ENCODE data around the gene UQCR11.
"Not testable (repeated sequence)": the region's sequence is repeated elsewhere in the genome, so short reads cannot be mapped to it uniquely, and the experiment has no call there.

The UQCR11 gene

GRCh38 chr19:1605236-1606137 lies at the start of gene UQCR11:
UQCR11 (minus strand) TSS chr19:1605462; CDS start chr19:1605409, 53 bp downstream.
- in situ Hi-C loops (cut with MboI; ENCODE audit: low sequenced_read_pairs) = no loop called here

DNA sequence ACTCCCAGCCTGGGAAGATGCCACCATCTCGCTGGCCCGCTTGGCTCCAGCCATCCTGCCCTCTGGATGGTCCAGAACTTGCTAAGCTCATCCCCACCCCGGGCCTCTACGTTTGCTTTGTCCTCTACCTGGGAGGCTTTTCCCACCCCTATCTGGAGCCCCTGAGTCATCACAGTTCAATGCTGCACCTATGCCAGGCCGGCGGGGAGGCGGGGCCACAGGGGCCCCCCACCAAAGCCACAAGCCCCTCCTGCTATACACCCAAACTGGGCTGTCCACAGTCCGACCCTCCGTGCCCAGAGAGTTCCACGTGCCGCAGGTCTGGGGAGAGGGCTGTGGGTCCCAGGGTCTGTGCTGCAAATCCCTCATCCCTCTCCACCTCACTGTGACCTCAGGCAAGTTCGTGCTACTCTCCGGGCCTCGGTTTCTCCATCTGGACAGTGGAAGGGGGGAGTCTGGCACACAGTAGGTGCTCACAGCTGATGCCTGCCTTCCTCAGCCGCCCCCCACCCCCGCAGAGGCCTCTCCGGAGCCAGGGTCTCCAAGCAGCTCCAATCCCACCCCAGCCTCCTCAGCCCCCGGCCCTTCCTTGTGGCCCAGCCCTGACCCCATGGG lies 49.0 kb upstream of the UQCR11 start:
- in situ Hi-C loops (cut with MboI; ENCODE audit: low sequenced_read_pairs) = no loop called here

GRCh38 chr19:1653300-1653628 lies 48.0 kb upstream of the UQCR11 start:
- in situ Hi-C loops (cut with MboI; ENCODE audit: low sequenced_read_pairs) = no loop called here

- in situ Hi-C loops (cut with MboI; ENCODE audit: low sequenced_read_pairs) = no loop called here
These were observed 47.4 kb upstream of the UQCR11 start, which contains the start of gene TCF3 for GRCh38 chr19:1652471-1653299. TCF3 (minus strand) TSS chr19:1652615; CDS start chr19:1650248, 2,367 bp downstream.

DNA sequence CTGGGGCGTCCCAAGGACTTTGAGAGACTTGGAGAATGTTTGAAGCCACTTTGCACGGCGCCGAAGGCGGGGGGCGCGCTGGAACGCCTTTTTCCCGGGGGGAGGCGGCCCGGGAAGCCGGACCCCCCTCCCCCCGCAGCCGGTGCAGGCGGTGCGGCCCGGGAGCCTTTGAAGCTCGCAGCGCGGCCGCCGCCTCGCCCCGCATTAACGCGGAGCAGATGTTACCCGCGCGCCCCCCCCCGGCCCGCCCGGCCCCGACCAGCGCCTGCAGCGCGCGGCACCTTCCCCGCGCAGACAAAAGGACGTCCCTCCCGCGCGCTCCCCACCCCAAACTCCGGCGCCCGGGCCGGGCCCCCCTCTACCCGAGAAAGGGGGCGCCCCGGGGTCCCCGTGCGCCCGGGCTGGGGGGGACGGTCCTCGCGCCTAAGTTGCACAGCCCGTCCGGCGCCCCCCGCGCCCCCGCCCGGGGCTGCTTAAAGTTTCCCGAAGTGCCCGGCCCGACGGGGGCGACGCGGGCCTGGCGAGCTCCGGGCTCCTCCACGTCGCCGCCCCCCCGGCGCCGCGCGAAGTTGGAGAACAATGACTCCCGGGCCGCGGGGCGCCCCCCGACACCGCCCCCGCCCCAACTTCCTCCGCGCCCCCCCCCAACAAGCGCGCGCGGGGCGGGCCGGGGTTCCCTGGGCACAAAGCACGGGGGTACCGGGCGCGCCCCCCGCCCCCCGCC lies 46.5 kb upstream of the UQCR11 start:
- in situ Hi-C loops (cut with MboI; ENCODE audit: low sequenced_read_pairs) = no loop called here

DNA sequence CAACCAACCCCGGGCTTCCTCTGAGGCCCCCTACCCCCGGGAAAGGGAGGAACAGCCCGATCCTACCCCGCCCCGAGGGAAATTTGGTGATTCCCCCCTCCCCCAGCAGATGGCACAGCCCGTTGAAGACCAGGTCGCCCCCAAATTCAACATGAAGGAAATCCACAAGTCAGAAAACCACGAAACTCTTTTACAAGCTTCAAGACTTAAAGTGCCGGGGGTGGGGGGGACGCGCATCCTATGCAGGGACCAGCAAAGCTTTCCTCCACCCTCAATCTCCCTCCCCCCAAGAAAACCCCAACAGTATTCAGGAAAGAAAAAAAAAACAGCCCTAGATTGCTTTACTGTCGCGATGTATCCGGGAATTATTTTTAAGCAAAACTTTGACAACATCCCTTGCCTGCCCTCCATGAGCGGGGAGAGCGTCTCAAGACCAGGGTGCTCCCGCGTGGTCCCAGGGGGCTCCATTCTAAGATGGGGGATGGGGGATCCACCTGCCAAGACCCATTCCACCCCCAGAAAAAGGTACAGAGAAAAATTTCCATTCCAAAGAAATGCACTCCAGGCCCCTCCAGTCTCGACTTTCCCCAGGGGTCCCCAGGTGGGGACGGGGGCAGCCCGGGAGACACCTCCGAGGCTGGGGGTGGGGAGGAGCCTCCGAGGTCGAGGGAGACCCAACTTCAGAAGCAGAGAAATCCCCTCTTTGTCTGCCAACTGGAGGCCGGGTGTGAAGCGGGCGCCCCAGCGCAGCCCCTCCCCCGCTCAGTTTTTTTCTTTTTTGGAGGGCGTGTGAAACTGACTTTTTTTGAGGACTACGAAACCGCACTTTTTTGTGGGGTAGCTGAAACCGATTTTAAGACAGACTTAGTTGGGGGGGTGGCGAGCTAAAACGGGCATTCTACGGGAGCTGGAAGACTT lies 45.6 kb upstream of the UQCR11 start:
- in situ Hi-C loops (cut with MboI; ENCODE audit: low sequenced_read_pairs) = no loop called here

DNA sequence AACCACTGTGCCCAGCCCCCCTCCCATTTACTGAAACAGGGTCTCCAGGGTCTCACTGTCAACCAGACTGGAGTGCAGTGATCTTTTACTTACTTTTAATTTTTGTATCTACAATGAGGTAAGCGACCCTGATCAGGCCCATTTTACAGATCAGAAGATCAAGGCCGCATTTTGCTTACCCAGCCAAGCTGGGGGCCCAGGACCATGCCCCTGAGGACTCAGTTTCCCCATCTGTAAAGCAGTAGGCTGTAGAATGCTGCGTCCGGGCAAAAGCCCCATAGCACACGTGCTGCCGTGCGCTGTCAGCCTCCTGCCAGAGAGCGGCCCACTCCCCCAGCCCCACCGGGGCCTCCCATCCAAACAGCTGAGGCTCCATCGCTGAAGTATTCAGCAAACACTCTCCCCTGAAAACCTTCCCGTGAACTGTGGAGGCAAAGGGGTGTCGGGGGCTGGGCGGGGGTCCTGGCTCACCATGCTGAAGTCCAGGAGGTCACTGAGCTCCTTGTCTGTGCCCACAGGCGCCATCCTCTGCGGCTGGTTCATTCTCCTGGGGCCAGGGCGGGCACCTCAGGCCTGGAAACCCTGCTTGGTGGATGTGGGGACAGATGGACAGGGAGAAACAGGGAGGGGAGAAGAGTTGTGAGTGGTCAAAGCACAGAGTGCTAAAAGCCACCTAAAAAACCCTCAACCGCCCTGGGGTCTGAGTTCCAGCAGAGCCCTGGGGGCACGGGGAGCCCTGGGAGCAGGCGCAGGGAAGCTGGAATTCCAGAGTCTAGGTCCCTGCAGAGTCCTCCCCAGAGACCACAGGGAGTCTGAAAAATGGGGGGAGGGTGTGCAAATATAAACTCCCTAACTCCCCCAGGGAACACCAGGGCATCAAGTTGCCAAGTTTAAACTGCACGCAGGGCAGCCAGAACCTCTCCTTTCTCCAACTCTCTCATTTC lies 44.7 kb upstream of the UQCR11 start:
- in situ Hi-C loops (cut with MboI; ENCODE audit: low sequenced_read_pairs) = no loop called here

- in situ Hi-C loops (cut with MboI; ENCODE audit: low sequenced_read_pairs) = no loop called here
These were observed 43.8 kb upstream of the UQCR11 start for GRCh38 chr19:1648920-1649541.

- in situ Hi-C loops (cut with MboI; ENCODE audit: low sequenced_read_pairs) = no loop called here
These were observed 43.2 kb upstream of the UQCR11 start for GRCh38 chr19:1648459-1648849.

- in situ Hi-C loops (cut with MboI; ENCODE audit: low sequenced_read_pairs) = no loop called here
These were observed 42.5 kb upstream of the UQCR11 start for GRCh38 chr19:1647501-1648458.

GRCh38 chr19:1646659-1647453 lies 41.6 kb upstream of the UQCR11 start:
- in situ Hi-C loops (cut with MboI; ENCODE audit: low sequenced_read_pairs) = no loop called here

GRCh38 chr19:1646149-1646548 lies 40.9 kb upstream of the UQCR11 start:
- in situ Hi-C loops (cut with MboI; ENCODE audit: low sequenced_read_pairs) = no loop called here

- in situ Hi-C loops (cut with MboI; ENCODE audit: low sequenced_read_pairs) = no loop called here
These were observed 40.0 kb upstream of the UQCR11 start for GRCh38 chr19:1645299-1645698.

- in situ Hi-C loops (cut with MboI; ENCODE audit: low sequenced_read_pairs) = no loop called here
These were observed 38.8 kb upstream of the UQCR11 start for GRCh38 chr19:1644070-1644469.

GRCh38 chr19:1640893-1641448 lies 35.7 kb upstream of the UQCR11 start:
- in situ Hi-C loops (cut with MboI; ENCODE audit: low sequenced_read_pairs) = not testable (repeated sequence)

Data from HL-60/S4 treated with phorbol 12-myristate 13-acetate at 8.2 ng/mL for 4 days and 3 days (cell line).